K562 (cell line): Measurements from ENCODE around the gene SMURF1. TPM values are rescaled to one million over a fixed set of nuclear protein-coding genes. Genes with fewer than 3 reads are reported as not detected.
A peak's percentile ranks its signal among the peaks of the same experiment; 100 is the strongest.

Experiments used
- ATAC-seq: fragments of 200-7000 bp; cut with Tn5 transposase; 3 replicates; pipeline ENCODE4 v1.9.1; 2020; ENCODE audit warnings: moderate library complexity
- BruUV-seq: library from RNA; stranded (reverse); fragments of 400-500 nt; replicated peaks from 2 replicates; lab custom pipeline; 2021; lab: Mats Ljungman, UMichigan
- CTCF ChIA-PET: fragments of 300-600 bp; formaldehyde crosslinking; extraction: SDS; loops from one replicate; lab custom pipeline; 2021; ENCODE audit warnings: low intra/inter-chr PET ratio; lab: Yijun Ruan, JAX
- POLR2A ChIA-PET: fragments of 300-600, 350-650 bp; sonication (Branson Sonifier 250); formaldehyde crosslinking; extraction: SDS; loops from one replicate; lab custom pipeline; 2021; ENCODE audit warnings: antibody characterized with exemption, inconsistent platforms; lab: Yijun Ruan, JAX
- DNase-seq, 4 experiments: peaks; one replicate each; pipeline versions ENCODE4 v3.0.0 to v3.0.0-alpha.2; 2011 to 2018; ENCODE audit warnings: low spot score in 3 of 4, mixed read lengths in 3 of 4; ENCODE audit errors: extremely low read depth in 1 of 4
- FAIRE-seq: peaks from 2 replicates; lab custom pipeline; 2011; peaks lifted over from hg19 to GRCh38; lab: Jason Lieb, UNC
- H2AFZ ChIP-seq: 2 replicates; pipeline ENCODE4 v1.6.0; 2011; ENCODE audit warnings: low read depth, low read length, control low read depth, inconsistent platforms
- H3K27ac ChIP-seq: fragments of 200-600 bp; 3 replicates; pipeline ENCODE4 v1.8.0; 2011; ENCODE audit warnings: low read depth, mild to moderate bottlenecking, control low read depth, inconsistent platforms, low read length, moderate library complexity, mixed read lengths; ENCODE audit errors: extremely low read depth
- H3K27me3 ChIP-seq, 2 experiments: fragments of 300-600 bp in 1 of 2; 2 replicates in 1 of 2; 3 replicates in 1 of 2; pipeline versions ENCODE4 v1.6.0 to v1.8.0; 2011; ENCODE audit warnings: inconsistent platforms in 2 of 2, low read length in 2 of 2, mild to moderate bottlenecking in 1 of 2, mixed read lengths in 1 of 2, moderate library complexity in 1 of 2; ENCODE audit not compliant: control insufficient read depth in 2 of 2, insufficient read depth in 2 of 2
- H3K36me3 ChIP-seq: fragments of 300-600 bp; 3 replicates; pipeline ENCODE4 v1.8.0; 2011; ENCODE audit warnings: mild to moderate bottlenecking, low read length, inconsistent platforms; ENCODE audit not compliant: control insufficient read depth, insufficient read depth
- H3K4me1 ChIP-seq, 2 experiments: fragments of 200-600 bp in 1 of 2; replicated peaks in 1 of 2; 2 replicates in 1 of 2; 3 replicates in 1 of 2; pipeline versions ENCODE4 v1.5.1 to v1.8.0; 2011; ENCODE audit warnings: inconsistent platforms in 2 of 2, low read length in 2 of 2, mild to moderate bottlenecking in 1 of 2, mixed read lengths in 1 of 2, moderate library complexity in 1 of 2; ENCODE audit not compliant: control insufficient read depth in 2 of 2, insufficient read depth in 2 of 2
- H3K4me2 ChIP-seq: 2 replicates; pipeline ENCODE4 v1.6.1; 2011; ENCODE audit warnings: low read length, control low read depth, inconsistent platforms, mixed read lengths; ENCODE audit not compliant: insufficient read depth
- H3K4me3 ChIP-seq: fragments of 200-600 bp; sonication (generic), shearing (Covaris generic); 2 replicates; pipeline ENCODE4 v1.5.1; 2016; ENCODE audit warnings: control low read depth, inconsistent platforms
- H3K79me2 ChIP-seq: fragments of 200-600 bp; 3 replicates; pipeline ENCODE4 v1.8.0; 2011; ENCODE audit warnings: low read length, inconsistent platforms; ENCODE audit not compliant: control insufficient read depth, insufficient read depth
- H3K9ac ChIP-seq, 2 experiments: 2 replicates each; pipeline versions ENCODE4 v1.6.0 to v1.6.1; 2011; ENCODE audit warnings: low read depth in 2 of 2, low read length in 2 of 2, control low read depth in 1 of 2, inconsistent platforms in 1 of 2, mild to moderate bottlenecking in 1 of 2, mixed read lengths in 1 of 2; ENCODE audit not compliant: insufficient read depth in 1 of 2
- H3K9me1 ChIP-seq: one replicate; pipeline ENCODE4 v1.6.0; 2011; ENCODE audit warnings: inconsistent platforms, mild to moderate bottlenecking, low read length, moderate library complexity; ENCODE audit not compliant: control insufficient read depth, insufficient read depth
- H3K9me3 ChIP-seq: replicated peaks from 2 replicates; pipeline ENCODE4 v1.5.1; 2011; ENCODE audit warnings: low read depth, low read length, inconsistent platforms; ENCODE audit not compliant: control insufficient read depth, insufficient read depth
- H4K20me1 ChIP-seq: replicated peaks from 2 replicates; pipeline ENCODE4 v1.6.1; 2011; ENCODE audit warnings: low read length, inconsistent platforms, mixed read lengths; ENCODE audit not compliant: control insufficient read depth, insufficient read depth
- CHD4 ChIP-seq: fragments of 200-600 bp; sonication (generic); IDR thresholded peaks from 3 replicates; pipeline ENCODE4 v1.6.1; 2012; ENCODE audit warnings: low read depth, mild to moderate bottlenecking, mixed read lengths, low read length, inconsistent platforms; ENCODE audit not compliant: insufficient read depth, insufficient replicate concordance, poor library complexity, severe bottlenecking
- DPF2 ChIP-seq: fragments of 450-650 bp; IDR thresholded peaks from 2 replicates; pipeline ENCODE4 v1.6.1; 2016
- EZH2 ChIP-seq: IDR thresholded peaks from 2 replicates; pipeline ENCODE4 v1.6.1; 2012; ENCODE audit warnings: low read depth, mild to moderate bottlenecking, inconsistent platforms, low read length, borderline replicate concordance
- FOXJ2 ChIP-seq: fragments of 200-800 bp; sonication (Bioruptor generic); IDR thresholded peaks from 2 replicates; pipeline ENCODE4 v1.6.1; 2016; ENCODE audit warnings: missing genetic modification characterization, missing compliant biosample characterization
- HDAC6 ChIP-seq: IDR thresholded peaks from 2 replicates; pipeline ENCODE4 v1.6.1; 2012; ENCODE audit warnings: low read depth, mild to moderate bottlenecking, control low read depth, inconsistent platforms, low read length, moderate library complexity
- NFE2L1 ChIP-seq: fragments of 450-650 bp; IDR thresholded peaks from 2 replicates; pipeline ENCODE4 v1.6.1; 2016; ENCODE audit warnings: missing genetic modification characterization, low read depth, mild to moderate bottlenecking, missing compliant biosample characterization, moderate library complexity, borderline replicate concordance
- NFIX ChIP-seq: fragments of 250-450 bp; sonication (Bioruptor Pico); IDR thresholded peaks from 2 replicates; pipeline ENCODE4 v1.4.0; 2020; ENCODE audit warnings: low read depth, mild to moderate bottlenecking, moderate library complexity
- TEAD2 ChIP-seq: fragments of 450-650 bp; IDR thresholded peaks from 2 replicates; pipeline ENCODE4 v1.6.1; 2016; ENCODE audit warnings: missing genetic modification characterization, control low read depth, missing compliant biosample characterization
- XRCC5 ChIP-seq: fragments of 200-400 bp; formaldehyde crosslinking; IDR thresholded peaks from 2 replicates; pipeline ENCODE4 v1.6.1; 2017; ENCODE audit warnings: low read depth, mild to moderate bottlenecking, low read length
- ZNF253 ChIP-seq: fragments of 250-450 bp; sonication (Bioruptor Pico); conservative IDR thresholded peaks from 2 replicates; pipeline ENCODE4 v1.6.1; 2021; ENCODE audit warnings: mild to moderate bottlenecking
- ZNF77 ChIP-seq: fragments of 250-450 bp; sonication (Bioruptor Pico); IDR thresholded peaks from 2 replicates; pipeline ENCODE4 v1.5.0; 2020
- WGBS: fragments of 100-300 bp; shearing (Covaris generic); methylation state at CpG from one replicate; pipeline ENCODE4 v1.1.6; 2016; ENCODE audit warnings: low coverage, mixed read lengths; ENCODE audit not compliant: insufficient coverage; ENCODE audit errors: missing lambda C conversion rate; 5-methylcytosine and 5-hydroxymethylcytosine counted together
- in situ Hi-C: fragments of 300-500 bp; cut with MboI; formaldehyde crosslinking; loops from 4 replicates; pipeline ENCODE4 v1.15.0; 2018; ENCODE audit warnings: inconsistent platforms, mixed read lengths
- intact Hi-C: fragments of 100-400 bp; cut with micrococcal nuclease; formaldehyde crosslinking; loops from 2 replicates; pipeline ENCODE4 v1.14.2; 2022
- polyA plus RNA-seq, 8 experiments: library from polyadenylated mRNA; depleted of rRNA in 4 of 8; stranded (reverse) in 5 of 8; unstranded in 3 of 8; fragments of >200 nt; fragmentation: Nextera tagmentation in 2 of 8; fragmentation: Illumina TruSeq in 1 of 8; extraction: Ambion mirVana in 2 of 8; extraction: Trizol in 1 of 8; gene quantifications; 2 replicates each; pipeline versions ENCODE4 v1.2.1 to v1.2.3, GENCODE V29; 2011 to 2014; ENCODE audit warnings: inconsistent platforms in 1 of 8, missing spikeins in 1 of 8
- total RNA-seq, 7 experiments: library from RNA; depleted of rRNA in 6 of 7; stranded (reverse); fragments of >200 nt in 6 of 7; fragmentation: Illumina TruSeq in 2 of 7; extraction: Trizol in 2 of 7; gene quantifications; 2 replicates each; pipeline versions ENCODE4 v1.2.1 to v1.2.3, GENCODE V29; 2011 to 2021; ENCODE audit warnings: low replicate concordance in 1 of 7
- TF ChIP-seq, protein P1 (sequence below), 3 experiments: fragments of 200-800 bp in 1 of 3; fragments of 250-450 bp in 1 of 3; fragments of 450-650 bp in 1 of 3; sonication (Bioruptor Pico) in 1 of 3; sonication (Bioruptor generic) in 1 of 3; formaldehyde crosslinking in 1 of 3; IDR thresholded peaks; 2 replicates each; pipeline versions ENCODE4 v1.6.1 to v1.8.0; 2016 to 2022; ENCODE audit warnings: mild to moderate bottlenecking in 2 of 3, missing genetic modification characterization in 2 of 3, missing compliant biosample characterization in 1 of 3, moderate library complexity in 1 of 3
- TF ChIP-seq, protein P2 (sequence below): sonication (generic); formaldehyde crosslinking; IDR thresholded peaks from 2 replicates; pipeline ENCODE4 v1.4.0; 2020; ENCODE audit warnings: mild to moderate bottlenecking, missing genetic modification reagents
- TF ChIP-seq, protein P3 (sequence below): IDR thresholded peaks from 2 replicates; pipeline ENCODE4 v1.6.1; 2012; ENCODE audit warnings: low read depth, low read length, improper control_type of control experiment, borderline replicate concordance

Gene SMURF1
- total and polyA plus RNA-seq, 9 of the 15 experiments (the other 6 are each of a cell fraction or from before 2014, with no cell fraction given) = 1.0 to 20.1 (median 12.6) TPM

DNA sequence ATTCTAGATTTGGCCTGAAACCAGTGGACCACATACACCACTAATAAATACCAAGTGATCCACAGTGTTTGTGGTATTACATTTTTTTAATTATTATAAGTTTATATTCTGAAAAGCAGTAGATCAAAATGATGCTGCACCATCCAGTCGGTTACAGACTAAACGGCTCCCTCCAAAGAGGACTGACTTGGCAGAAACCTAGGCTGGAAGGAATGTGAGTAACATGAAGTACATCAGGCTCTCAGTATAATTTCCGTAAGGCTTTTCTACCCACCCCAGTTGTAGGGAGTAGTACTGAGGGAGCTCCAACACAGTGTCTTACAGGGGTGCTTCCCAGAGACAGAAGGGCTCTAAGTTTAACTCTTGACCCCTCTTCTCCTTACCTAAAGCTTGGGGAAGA is 146.1 kb downstream of the SMURF1 start:
- Histone ChIP-seq H3K4me3 (no peak overlapping the region), H3K9me1 (no peaks in the 10 kb centered on the region), H2AFZ (no peak overlapping the region), H4K20me1 (no peaks in the 10 kb centered on the region), H3K27me3 (no peaks in the 10 kb centered on the region), H3K9ac (no peak overlapping the region), H3K79me2 (no peaks in the 10 kb centered on the region), H3K4me2 (no peak overlapping the region), H3K4me1 (peaks cover 0 to 3% of the 10 kb centered on the region in 2 experiments; a peak in 1 of 5 replicates), H3K27ac (no peak overlapping the region), H3K9me3 (no peaks in the 10 kb centered on the region), H3K36me3 (peaks cover 88% of the 10 kb centered on the region)
- ChIA-PET POLR2A (interaction anchor here (1.5 kb wide), 1 partner anchor 9 kb away, joined by 4 read pairs; no protein-coding TSS in a partner anchor), CTCF (no interaction called here)
- no peak for ATAC-seq
- WGBS = 92% methylated on average over 3 of the region's 3 CpGs
- peak; percentile 67 for FAIRE-seq
- no peak for DNase-seq
- intact Hi-C loops (no loop called here), in situ Hi-C loops (no loop called here)
- no TSS peak for BruUV-seq
- no peak for TF ChIP-seq EZH2
- TF ChIP-seq, protein P1, sequence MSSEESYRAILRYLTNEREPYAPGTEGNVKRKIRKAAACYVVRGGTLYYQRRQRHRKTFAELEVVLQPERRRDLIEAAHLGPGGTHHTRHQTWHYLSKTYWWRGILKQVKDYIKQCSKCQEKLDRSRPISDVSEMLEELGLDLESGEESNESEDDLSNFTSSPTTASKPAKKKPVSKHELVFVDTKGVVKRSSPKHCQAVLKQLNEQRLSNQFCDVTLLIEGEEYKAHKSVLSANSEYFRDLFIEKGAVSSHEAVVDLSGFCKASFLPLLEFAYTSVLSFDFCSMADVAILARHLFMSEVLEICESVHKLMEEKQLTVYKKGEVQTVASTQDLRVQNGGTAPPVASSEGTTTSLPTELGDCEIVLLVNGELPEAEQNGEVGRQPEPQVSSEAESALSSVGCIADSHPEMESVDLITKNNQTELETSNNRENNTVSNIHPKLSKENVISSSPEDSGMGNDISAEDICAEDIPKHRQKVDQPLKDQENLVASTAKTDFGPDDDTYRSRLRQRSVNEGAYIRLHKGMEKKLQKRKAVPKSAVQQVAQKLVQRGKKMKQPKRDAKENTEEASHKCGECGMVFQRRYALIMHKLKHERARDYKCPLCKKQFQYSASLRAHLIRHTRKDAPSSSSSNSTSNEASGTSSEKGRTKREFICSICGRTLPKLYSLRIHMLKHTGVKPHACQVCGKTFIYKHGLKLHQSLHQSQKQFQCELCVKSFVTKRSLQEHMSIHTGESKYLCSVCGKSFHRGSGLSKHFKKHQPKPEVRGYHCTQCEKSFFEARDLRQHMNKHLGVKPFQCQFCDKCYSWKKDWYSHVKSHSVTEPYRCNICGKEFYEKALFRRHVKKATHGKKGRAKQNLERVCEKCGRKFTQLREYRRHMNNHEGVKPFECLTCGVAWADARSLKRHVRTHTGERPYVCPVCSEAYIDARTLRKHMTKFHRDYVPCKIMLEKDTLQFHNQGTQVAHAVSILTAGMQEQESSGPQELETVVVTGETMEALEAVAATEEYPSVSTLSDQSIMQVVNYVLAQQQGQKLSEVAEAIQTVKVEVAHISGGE (CRISPR knock-in tag; IDR thresholded peaks at IDR 0.05) = no peak
- TF ChIP-seq, protein P2, sequence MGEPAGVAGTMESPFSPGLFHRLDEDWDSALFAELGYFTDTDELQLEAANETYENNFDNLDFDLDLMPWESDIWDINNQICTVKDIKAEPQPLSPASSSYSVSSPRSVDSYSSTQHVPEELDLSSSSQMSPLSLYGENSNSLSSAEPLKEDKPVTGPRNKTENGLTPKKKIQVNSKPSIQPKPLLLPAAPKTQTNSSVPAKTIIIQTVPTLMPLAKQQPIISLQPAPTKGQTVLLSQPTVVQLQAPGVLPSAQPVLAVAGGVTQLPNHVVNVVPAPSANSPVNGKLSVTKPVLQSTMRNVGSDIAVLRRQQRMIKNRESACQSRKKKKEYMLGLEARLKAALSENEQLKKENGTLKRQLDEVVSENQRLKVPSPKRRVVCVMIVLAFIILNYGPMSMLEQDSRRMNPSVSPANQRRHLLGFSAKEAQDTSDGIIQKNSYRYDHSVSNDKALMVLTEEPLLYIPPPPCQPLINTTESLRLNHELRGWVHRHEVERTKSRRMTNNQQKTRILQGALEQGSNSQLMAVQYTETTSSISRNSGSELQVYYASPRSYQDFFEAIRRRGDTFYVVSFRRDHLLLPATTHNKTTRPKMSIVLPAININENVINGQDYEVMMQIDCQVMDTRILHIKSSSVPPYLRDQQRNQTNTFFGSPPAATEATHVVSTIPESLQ = no peak
- TF ChIP-seq FOXJ2 (tag) = no peak
- TF ChIP-seq ZNF77 (CRISPR knock-in tag) = no peak
- no peak for TF ChIP-seq HDAC6
- no peak for TF ChIP-seq NFIX (CRISPR knock-in tag)
- no peak for TF ChIP-seq TEAD2
- no peak for TF ChIP-seq ZNF253
- no peak for TF ChIP-seq NFE2L1 (tag)
- TF ChIP-seq CHD4 = no peak
- TF ChIP-seq DPF2 = no peak
- TF ChIP-seq, protein P3, sequence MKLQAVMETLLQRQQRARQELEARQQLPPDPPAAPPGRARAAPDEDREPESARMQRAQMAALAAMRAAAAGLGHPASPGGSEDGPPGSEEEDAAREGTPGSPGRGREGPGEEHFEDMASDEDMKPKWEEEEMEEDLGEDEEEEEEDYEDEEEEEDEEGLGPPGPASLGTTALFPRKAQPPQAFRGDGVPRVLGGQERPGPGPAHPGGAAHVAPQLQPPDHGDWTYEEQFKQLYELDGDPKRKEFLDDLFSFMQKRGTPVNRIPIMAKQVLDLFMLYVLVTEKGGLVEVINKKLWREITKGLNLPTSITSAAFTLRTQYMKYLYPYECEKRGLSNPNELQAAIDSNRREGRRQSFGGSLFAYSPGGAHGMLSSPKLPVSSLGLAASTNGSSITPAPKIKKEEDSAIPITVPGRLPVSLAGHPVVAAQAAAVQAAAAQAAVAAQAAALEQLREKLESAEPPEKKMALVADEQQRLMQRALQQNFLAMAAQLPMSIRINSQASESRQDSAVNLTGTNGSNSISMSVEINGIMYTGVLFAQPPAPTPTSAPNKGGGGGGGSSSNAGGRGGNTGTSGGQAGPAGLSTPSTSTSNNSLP = no peak
- TF ChIP-seq XRCC5 = no peak
